SU-DHL-6 (cell line): Measurements from ENCODE around the gene FBXW5.

Source experiments
- EZH2phosphoT487 ChIP-seq: fragments of 200-600 bp; sonication (generic), shearing (Covaris generic); conservative IDR thresholded peaks from 2 replicates; pipeline ENCODE4 v1.6.1; 2018; ENCODE audit warnings: mild to moderate bottlenecking, antibody characterized with exemption, low read length, moderate library complexity, mixed read lengths
- TF ChIP-seq, protein P1 (sequence below): fragments of 200-600 bp; sonication (generic); IDR thresholded peaks from one replicate; pipeline ENCODE4 v1.5.1; 2017; ENCODE audit warnings: antibody characterized with exemption, mild to moderate bottlenecking, low read length, moderate library complexity; ENCODE audit not compliant: insufficient read depth, poor library complexity, severe bottlenecking

GRCh38 chr9:136926749-136927148 is 17.8 kb downstream of the FBXW5 start:
- TF ChIP-seq, protein P1, sequence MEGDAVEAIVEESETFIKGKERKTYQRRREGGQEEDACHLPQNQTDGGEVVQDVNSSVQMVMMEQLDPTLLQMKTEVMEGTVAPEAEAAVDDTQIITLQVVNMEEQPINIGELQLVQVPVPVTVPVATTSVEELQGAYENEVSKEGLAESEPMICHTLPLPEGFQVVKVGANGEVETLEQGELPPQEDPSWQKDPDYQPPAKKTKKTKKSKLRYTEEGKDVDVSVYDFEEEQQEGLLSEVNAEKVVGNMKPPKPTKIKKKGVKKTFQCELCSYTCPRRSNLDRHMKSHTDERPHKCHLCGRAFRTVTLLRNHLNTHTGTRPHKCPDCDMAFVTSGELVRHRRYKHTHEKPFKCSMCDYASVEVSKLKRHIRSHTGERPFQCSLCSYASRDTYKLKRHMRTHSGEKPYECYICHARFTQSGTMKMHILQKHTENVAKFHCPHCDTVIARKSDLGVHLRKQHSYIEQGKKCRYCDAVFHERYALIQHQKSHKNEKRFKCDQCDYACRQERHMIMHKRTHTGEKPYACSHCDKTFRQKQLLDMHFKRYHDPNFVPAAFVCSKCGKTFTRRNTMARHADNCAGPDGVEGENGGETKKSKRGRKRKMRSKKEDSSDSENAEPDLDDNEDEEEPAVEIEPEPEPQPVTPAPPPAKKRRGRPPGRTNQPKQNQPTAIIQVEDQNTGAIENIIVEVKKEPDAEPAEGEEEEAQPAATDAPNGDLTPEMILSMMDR = no peak
- no peak for TF ChIP-seq EZH2phosphoT487
